K562 (cell line): ENCODE results near the gene ADD3. TPM values are rescaled to one million over a fixed set of nuclear protein-coding genes. Genes with fewer than 3 reads are reported as not detected.

Experiments
- ATAC-seq: fragments of 200-7000 bp; cut with Tn5 transposase; 3 replicates; pipeline ENCODE4 v1.9.1; 2020; ENCODE audit warnings: moderate library complexity
- BruUV-seq: library from RNA; stranded (reverse); fragments of 400-500 nt; replicated peaks from 2 replicates; lab custom pipeline; 2021; lab: Mats Ljungman, UMichigan
- CTCF ChIA-PET: fragments of 300-600 bp; formaldehyde crosslinking; extraction: SDS; loops from one replicate; lab custom pipeline; 2021; ENCODE audit warnings: low intra/inter-chr PET ratio; lab: Yijun Ruan, JAX
- POLR2A ChIA-PET: fragments of 300-600, 350-650 bp; sonication (Branson Sonifier 250); formaldehyde crosslinking; extraction: SDS; loops from one replicate; lab custom pipeline; 2021; ENCODE audit warnings: antibody characterized with exemption, inconsistent platforms; lab: Yijun Ruan, JAX
- DNase-seq, 4 experiments: peaks; one replicate each; pipeline versions ENCODE4 v3.0.0 to v3.0.0-alpha.2; 2011 to 2018; ENCODE audit warnings: low spot score in 3 of 4, mixed read lengths in 3 of 4; ENCODE audit errors: extremely low read depth in 1 of 4
- FAIRE-seq: peaks from 2 replicates; lab custom pipeline; 2011; peaks lifted over from hg19 to GRCh38; lab: Jason Lieb, UNC
- H2AFZ ChIP-seq: 2 replicates; pipeline ENCODE4 v1.6.0; 2011; ENCODE audit warnings: low read depth, low read length, control low read depth, inconsistent platforms
- H3K27ac ChIP-seq: fragments of 200-600 bp; 3 replicates; pipeline ENCODE4 v1.8.0; 2011; ENCODE audit warnings: low read depth, mild to moderate bottlenecking, control low read depth, inconsistent platforms, low read length, moderate library complexity, mixed read lengths; ENCODE audit errors: extremely low read depth
- H3K27me3 ChIP-seq, 2 experiments: fragments of 300-600 bp in 1 of 2; 2 replicates in 1 of 2; 3 replicates in 1 of 2; pipeline versions ENCODE4 v1.6.0 to v1.8.0; 2011; ENCODE audit warnings: inconsistent platforms in 2 of 2, low read length in 2 of 2, mild to moderate bottlenecking in 1 of 2, mixed read lengths in 1 of 2, moderate library complexity in 1 of 2; ENCODE audit not compliant: control insufficient read depth in 2 of 2, insufficient read depth in 2 of 2
- H3K36me3 ChIP-seq: fragments of 300-600 bp; 3 replicates; pipeline ENCODE4 v1.8.0; 2011; ENCODE audit warnings: mild to moderate bottlenecking, low read length, inconsistent platforms; ENCODE audit not compliant: control insufficient read depth, insufficient read depth
- H3K4me1 ChIP-seq, 2 experiments: fragments of 200-600 bp in 1 of 2; replicated peaks in 1 of 2; 2 replicates in 1 of 2; 3 replicates in 1 of 2; pipeline versions ENCODE4 v1.5.1 to v1.8.0; 2011; ENCODE audit warnings: inconsistent platforms in 2 of 2, low read length in 2 of 2, mild to moderate bottlenecking in 1 of 2, mixed read lengths in 1 of 2, moderate library complexity in 1 of 2; ENCODE audit not compliant: control insufficient read depth in 2 of 2, insufficient read depth in 2 of 2
- H3K4me2 ChIP-seq: 2 replicates; pipeline ENCODE4 v1.6.1; 2011; ENCODE audit warnings: low read length, control low read depth, inconsistent platforms, mixed read lengths; ENCODE audit not compliant: insufficient read depth
- H3K4me3 ChIP-seq: fragments of 200-600 bp; sonication (generic), shearing (Covaris generic); 2 replicates; pipeline ENCODE4 v1.5.1; 2016; ENCODE audit warnings: control low read depth, inconsistent platforms
- H3K79me2 ChIP-seq: fragments of 200-600 bp; 3 replicates; pipeline ENCODE4 v1.8.0; 2011; ENCODE audit warnings: low read length, inconsistent platforms; ENCODE audit not compliant: control insufficient read depth, insufficient read depth
- H3K9ac ChIP-seq, 2 experiments: 2 replicates each; pipeline versions ENCODE4 v1.6.0 to v1.6.1; 2011; ENCODE audit warnings: low read depth in 2 of 2, low read length in 2 of 2, control low read depth in 1 of 2, inconsistent platforms in 1 of 2, mild to moderate bottlenecking in 1 of 2, mixed read lengths in 1 of 2; ENCODE audit not compliant: insufficient read depth in 1 of 2
- H3K9me1 ChIP-seq: one replicate; pipeline ENCODE4 v1.6.0; 2011; ENCODE audit warnings: inconsistent platforms, mild to moderate bottlenecking, low read length, moderate library complexity; ENCODE audit not compliant: control insufficient read depth, insufficient read depth
- H3K9me3 ChIP-seq: replicated peaks from 2 replicates; pipeline ENCODE4 v1.5.1; 2011; ENCODE audit warnings: low read depth, low read length, inconsistent platforms; ENCODE audit not compliant: control insufficient read depth, insufficient read depth
- H4K20me1 ChIP-seq: replicated peaks from 2 replicates; pipeline ENCODE4 v1.6.1; 2011; ENCODE audit warnings: low read length, inconsistent platforms, mixed read lengths; ENCODE audit not compliant: control insufficient read depth, insufficient read depth
- GABPA ChIP-seq: fragments of 200-800 bp; sonication (Bioruptor generic); conservative IDR thresholded peaks from 2 replicates; pipeline ENCODE4 v1.6.1; 2016; ENCODE audit warnings: low read depth, missing genetic modification characterization, missing compliant biosample characterization
- NFYB ChIP-seq: IDR thresholded peaks from 2 replicates; pipeline ENCODE4 v1.6.1; 2011; ENCODE audit warnings: mild to moderate bottlenecking, moderate library complexity; ENCODE audit not compliant: insufficient read length; ENCODE audit errors: extremely low read depth
- SPI1 ChIP-seq: IDR thresholded peaks from 2 replicates; pipeline ENCODE4 v1.6.1; 2011; ENCODE audit warnings: low read depth, low read length, control low read depth, borderline replicate concordance
- TEAD4 ChIP-seq, 2 experiments: sonication (generic) in 1 of 2; formaldehyde crosslinking in 1 of 2; IDR thresholded peaks; 2 replicates each; pipeline versions ENCODE4 v1.6.1 to v1.8.0; 2012 to 2022; ENCODE audit warnings: borderline replicate concordance in 1 of 2, inconsistent platforms in 1 of 2, low read length in 1 of 2, mild to moderate bottlenecking in 1 of 2, missing genetic modification reagents in 1 of 2
- ZNF384 ChIP-seq: IDR thresholded peaks from 2 replicates; pipeline ENCODE4 v1.6.1; 2012; ENCODE audit warnings: low read depth, low read length, improper control_type of control experiment
- WGBS: fragments of 100-300 bp; shearing (Covaris generic); methylation state at CpG from one replicate; pipeline ENCODE4 v1.1.6; 2016; ENCODE audit warnings: low coverage, mixed read lengths; ENCODE audit not compliant: insufficient coverage; ENCODE audit errors: missing lambda C conversion rate; 5-methylcytosine and 5-hydroxymethylcytosine counted together
- in situ Hi-C: fragments of 300-500 bp; cut with MboI; formaldehyde crosslinking; loops from 4 replicates; pipeline ENCODE4 v1.15.0; 2018; ENCODE audit warnings: inconsistent platforms, mixed read lengths
- intact Hi-C: fragments of 100-400 bp; cut with micrococcal nuclease; formaldehyde crosslinking; loops from 2 replicates; pipeline ENCODE4 v1.14.2; 2022
- polyA plus RNA-seq, 8 experiments: library from polyadenylated mRNA; depleted of rRNA in 4 of 8; stranded (reverse) in 5 of 8; unstranded in 3 of 8; fragments of >200 nt; fragmentation: Nextera tagmentation in 2 of 8; fragmentation: Illumina TruSeq in 1 of 8; extraction: Ambion mirVana in 2 of 8; extraction: Trizol in 1 of 8; gene quantifications; 2 replicates each; pipeline versions ENCODE4 v1.2.1 to v1.2.3, GENCODE V29; 2011 to 2014; ENCODE audit warnings: inconsistent platforms in 1 of 8, missing spikeins in 1 of 8
- total RNA-seq, 7 experiments: library from RNA; depleted of rRNA in 6 of 7; stranded (reverse); fragments of >200 nt in 6 of 7; fragmentation: Illumina TruSeq in 2 of 7; extraction: Trizol in 2 of 7; gene quantifications; 2 replicates each; pipeline versions ENCODE4 v1.2.1 to v1.2.3, GENCODE V29; 2011 to 2021; ENCODE audit warnings: low replicate concordance in 1 of 7
- TF ChIP-seq, protein P1 (sequence below): fragments of 450-650 bp; IDR thresholded peaks from 2 replicates; pipeline ENCODE4 v1.6.1; 2016
- TF ChIP-seq, protein P2 (sequence below), 2 experiments: fragments of 450-650 bp in 1 of 2; sonication (generic) in 1 of 2; formaldehyde crosslinking in 1 of 2; IDR thresholded peaks; 2 replicates each; pipeline versions ENCODE4 v1.7.1 to v1.9.0; 2016 to 2022; ENCODE audit warnings: inconsistent platforms in 1 of 2, mild to moderate bottlenecking in 1 of 2, missing genetic modification reagents in 1 of 2

The ADD3 gene
- total and polyA plus RNA-seq, 9 of the 15 experiments (the other 6 are each of a cell fraction or from before 2014, with no cell fraction given): 13.2 to 125 (median 31.7) TPM

GRCh38 chr10:110074298-110074697 lies 66.5 kb downstream of the ADD3 start:
- Histone ChIP-seq H2AFZ (peak overlapping the region; percentile 22; the same call in 1 of the 2 replicates), H3K9me3 (no peaks in the 10 kb centered on the region), H4K20me1 (no peaks in the 10 kb centered on the region), H3K27me3 (no peaks in the 10 kb centered on the region), H3K27ac (no peak overlapping the region), H3K79me2 (peaks cover 77% of the 10 kb centered on the region), H3K9ac (no peak overlapping the region), H3K9me1 (no peaks in the 10 kb centered on the region), H3K36me3 (no peaks in the 10 kb centered on the region), H3K4me3 (no peak overlapping the region), H3K4me1 (peaks cover 5 to 51% of the 10 kb centered on the region in 2 experiments; a peak in 4 of 5 replicates), H3K4me2 (peak overlapping the region; percentile 14)
- ATAC-seq (peak; percentile 56), FAIRE-seq (peak; percentile 49), DNase-seq (peak in 1 of 4 experiments; percentile 30)
- BruUV-seq: no TSS peak
- 30% methylated on average over 3 of the region's 3 CpGs for WGBS
- CTCF ChIA-PET: no interaction called here
- intact Hi-C loops (no loop called here), in situ Hi-C loops (no loop called here)
- POLR2A ChIA-PET: interaction anchor here (0.8 to 2.5 kb wide), 3 partner anchors 9 to 35 kb away, joined by 3 to 7 read pairs (median 6); no protein-coding TSS in a partner anchor
- peak; percentile 24 for TF ChIP-seq NFYB
- TF ChIP-seq, protein P1, sequence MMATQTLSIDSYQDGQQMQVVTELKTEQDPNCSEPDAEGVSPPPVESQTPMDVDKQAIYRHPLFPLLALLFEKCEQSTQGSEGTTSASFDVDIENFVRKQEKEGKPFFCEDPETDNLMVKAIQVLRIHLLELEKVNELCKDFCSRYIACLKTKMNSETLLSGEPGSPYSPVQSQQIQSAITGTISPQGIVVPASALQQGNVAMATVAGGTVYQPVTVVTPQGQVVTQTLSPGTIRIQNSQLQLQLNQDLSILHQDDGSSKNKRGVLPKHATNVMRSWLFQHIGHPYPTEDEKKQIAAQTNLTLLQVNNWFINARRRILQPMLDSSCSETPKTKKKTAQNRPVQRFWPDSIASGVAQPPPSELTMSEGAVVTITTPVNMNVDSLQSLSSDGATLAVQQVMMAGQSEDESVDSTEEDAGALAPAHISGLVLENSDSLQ: peak; percentile 78
- 0 out of 2 replicates have a peak, but pooled peaks have one; percentile 41 for TF ChIP-seq ZNF384
- TF ChIP-seq GABPA (tag): peak; percentile 50
- peak; percentile 86 for TF ChIP-seq SPI1
- TF ChIP-seq, protein P2, sequence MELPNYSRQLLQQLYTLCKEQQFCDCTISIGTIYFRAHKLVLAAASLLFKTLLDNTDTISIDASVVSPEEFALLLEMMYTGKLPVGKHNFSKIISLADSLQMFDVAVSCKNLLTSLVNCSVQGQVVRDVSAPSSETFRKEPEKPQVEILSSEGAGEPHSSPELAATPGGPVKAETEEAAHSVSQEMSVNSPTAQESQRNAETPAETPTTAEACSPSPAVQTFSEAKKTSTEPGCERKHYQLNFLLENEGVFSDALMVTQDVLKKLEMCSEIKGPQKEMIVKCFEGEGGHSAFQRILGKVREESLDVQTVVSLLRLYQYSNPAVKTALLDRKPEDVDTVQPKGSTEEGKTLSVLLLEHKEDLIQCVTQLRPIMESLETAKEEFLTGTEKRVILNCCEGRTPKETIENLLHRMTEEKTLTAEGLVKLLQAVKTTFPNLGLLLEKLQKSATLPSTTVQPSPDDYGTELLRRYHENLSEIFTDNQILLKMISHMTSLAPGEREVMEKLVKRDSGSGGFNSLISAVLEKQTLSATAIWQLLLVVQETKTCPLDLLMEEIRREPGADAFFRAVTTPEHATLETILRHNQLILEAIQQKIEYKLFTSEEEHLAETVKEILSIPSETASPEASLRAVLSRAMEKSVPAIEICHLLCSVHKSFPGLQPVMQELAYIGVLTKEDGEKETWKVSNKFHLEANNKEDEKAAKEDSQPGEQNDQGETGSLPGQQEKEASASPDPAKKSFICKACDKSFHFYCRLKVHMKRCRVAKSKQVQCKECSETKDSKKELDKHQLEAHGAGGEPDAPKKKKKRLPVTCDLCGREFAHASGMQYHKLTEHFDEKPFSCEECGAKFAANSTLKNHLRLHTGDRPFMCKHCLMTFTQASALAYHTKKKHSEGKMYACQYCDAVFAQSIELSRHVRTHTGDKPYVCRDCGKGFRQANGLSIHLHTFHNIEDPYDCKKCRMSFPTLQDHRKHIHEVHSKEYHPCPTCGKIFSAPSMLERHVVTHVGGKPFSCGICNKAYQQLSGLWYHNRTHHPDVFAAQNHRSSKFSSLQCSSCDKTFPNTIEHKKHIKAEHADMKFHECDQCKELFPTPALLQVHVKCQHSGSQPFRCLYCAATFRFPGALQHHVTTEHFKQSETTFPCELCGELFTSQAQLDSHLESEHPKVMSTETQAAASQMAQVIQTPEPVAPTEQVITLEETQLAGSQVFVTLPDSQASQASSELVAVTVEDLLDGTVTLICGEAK (IDR thresholded peaks at IDR 0.05): peak; percentile 35; the same call in 1 of the 2 replicates
- TF ChIP-seq, protein P2 (CRISPR knock-in tag; IDR thresholded peaks at IDR 0.05): no peak
- no peak for TF ChIP-seq TEAD4 (IDR thresholded peaks at IDR 0.05; ENCODE audit: low read length)
- TF ChIP-seq TEAD4 (CRISPR knock-in tag; IDR thresholded peaks at IDR 0.05; ENCODE audit: borderline replicate concordance): no peak
